Astrocyte of the cerebellum (primary cell): Measurements from ENCODE around the gene OTUB2.
A peak's percentile ranks its signal among the peaks of the same experiment; 100 is the strongest.

Experiments used
- DNase-seq: peaks from one replicate; pipeline ENCODE4 v3.0.0-alpha.2; 2011; ENCODE audit warnings: low read depth
- H3K4me3 ChIP-seq: 2 replicates; pipeline ENCODE4 v1.5.1; 2011; ENCODE audit warnings: mild to moderate bottlenecking, low read depth, low read length, moderate library complexity
- CTCF ChIP-seq: IDR thresholded peaks from 2 replicates; pipeline ENCODE4 v1.5.1; 2012; ENCODE audit warnings: low read length, low read depth, moderate library complexity, mild to moderate bottlenecking; ENCODE audit errors: missing control alignments
- in situ Hi-C: cut with HindIII; loops from 2 replicates; pipeline ENCODE4 v1.10.0; 2017; ENCODE audit warnings: low sequenced_read_pairs

Gene OTUB2

GRCh38 chr14:94026173-94026888 lies at the start of gene OTUB2:
Gene OTUB2 (plus strand): TSS chr14:94026340. CDS start chr14:94026538, 198 bp downstream.
- H3K4me3 ChIP-seq, result peak within 1 kb of the TSS; percentile 58
- in situ Hi-C loops, result loop anchor here (5.0 kb wide), 2 partner anchors 54 to 96 kb away; no protein-coding TSS in a partner anchor
- peak; percentile 96 for DNase-seq
- TF ChIP-seq CTCF, result no peak

GRCh38 chr14:93976477-93977057 lies 49.6 kb upstream of the OTUB2 start, which contains the start of gene ASB2:
Gene ASB2 (minus strand): TSS chr14:93976570. CDS start chr14:93964539, 12,031 bp downstream.
- no peak for DNase-seq
- in situ Hi-C loops, result no loop called here

GRCh38 chr14:93977171-93977570 lies 49.0 kb upstream of the OTUB2 start:
- TF ChIP-seq CTCF, result no peak
- no peak overlapping the region for H3K4me3 ChIP-seq
- in situ Hi-C loops, result no loop called here
- no peak for DNase-seq

More at GRCh38 chr14:93976477-93977057, 49.6 kb upstream of the OTUB2 start, which contains the start of gene ASB2:
- no peak within 1 kb of the TSS for H3K4me3 ChIP-seq
- TF ChIP-seq CTCF, result no peak

- no peak overlapping the region for H3K4me3 ChIP-seq
- TF ChIP-seq CTCF, result no peak
- DNase-seq, result no peak
- in situ Hi-C loops, result no loop called here
Measured at GRCh38 chr14:93977790-93978581, 48.2 kb upstream of the OTUB2 start.

GRCh38 chr14:93978735-93979134 lies 47.4 kb upstream of the OTUB2 start:
- H3K4me3 ChIP-seq, result no peak overlapping the region
- in situ Hi-C loops, result no loop called here
- DNase-seq, result no peak
- no peak for TF ChIP-seq CTCF

GRCh38 chr14:93980456-93981201 lies 45.5 kb upstream of the OTUB2 start:
- H3K4me3 ChIP-seq, result no peak overlapping the region
- in situ Hi-C loops, result no loop called here
- TF ChIP-seq CTCF, result no peak
- DNase-seq, result peak; percentile 45
